PFSK-1 (cell line): ENCODE measurements around the gene LONP1.

Experiments
- POLR2AphosphoS5 ChIP-seq: IDR thresholded peaks from 2 replicates; pipeline ENCODE4 v1.6.1; 2012; ENCODE audit warnings: low read depth, mild to moderate bottlenecking, control low read depth, low read length, moderate library complexity
- SIN3A ChIP-seq: IDR thresholded peaks from 2 replicates; pipeline ENCODE4 v1.6.1; 2012; ENCODE audit warnings: mild to moderate bottlenecking, low read length, moderate library complexity, borderline replicate concordance; ENCODE audit not compliant: insufficient read depth
- TAF1 ChIP-seq: IDR thresholded peaks from 2 replicates; pipeline ENCODE4 v1.6.1; 2012; ENCODE audit warnings: low read length, control low read depth, borderline replicate concordance; ENCODE audit not compliant: insufficient read depth
- TF ChIP-seq, protein P1 (sequence below), 2 experiments: IDR thresholded peaks; 2 replicates each; pipeline versions ENCODE4 v1.6.1 to v1.8.0; 2011 to 2012; ENCODE audit warnings: low read depth in 2 of 2, low read length in 2 of 2, control low read depth in 1 of 2, inconsistent platforms in 1 of 2, mild to moderate bottlenecking in 1 of 2, moderate library complexity in 1 of 2; ENCODE audit not compliant: insufficient read depth in 1 of 2

- no peak for TF ChIP-seq SIN3A
- TF ChIP-seq TAF1, result no peak
- TF ChIP-seq POLR2AphosphoS5, result peak; percentile 42; the same call in 1 of the 2 replicates
- TF ChIP-seq, protein P1, sequence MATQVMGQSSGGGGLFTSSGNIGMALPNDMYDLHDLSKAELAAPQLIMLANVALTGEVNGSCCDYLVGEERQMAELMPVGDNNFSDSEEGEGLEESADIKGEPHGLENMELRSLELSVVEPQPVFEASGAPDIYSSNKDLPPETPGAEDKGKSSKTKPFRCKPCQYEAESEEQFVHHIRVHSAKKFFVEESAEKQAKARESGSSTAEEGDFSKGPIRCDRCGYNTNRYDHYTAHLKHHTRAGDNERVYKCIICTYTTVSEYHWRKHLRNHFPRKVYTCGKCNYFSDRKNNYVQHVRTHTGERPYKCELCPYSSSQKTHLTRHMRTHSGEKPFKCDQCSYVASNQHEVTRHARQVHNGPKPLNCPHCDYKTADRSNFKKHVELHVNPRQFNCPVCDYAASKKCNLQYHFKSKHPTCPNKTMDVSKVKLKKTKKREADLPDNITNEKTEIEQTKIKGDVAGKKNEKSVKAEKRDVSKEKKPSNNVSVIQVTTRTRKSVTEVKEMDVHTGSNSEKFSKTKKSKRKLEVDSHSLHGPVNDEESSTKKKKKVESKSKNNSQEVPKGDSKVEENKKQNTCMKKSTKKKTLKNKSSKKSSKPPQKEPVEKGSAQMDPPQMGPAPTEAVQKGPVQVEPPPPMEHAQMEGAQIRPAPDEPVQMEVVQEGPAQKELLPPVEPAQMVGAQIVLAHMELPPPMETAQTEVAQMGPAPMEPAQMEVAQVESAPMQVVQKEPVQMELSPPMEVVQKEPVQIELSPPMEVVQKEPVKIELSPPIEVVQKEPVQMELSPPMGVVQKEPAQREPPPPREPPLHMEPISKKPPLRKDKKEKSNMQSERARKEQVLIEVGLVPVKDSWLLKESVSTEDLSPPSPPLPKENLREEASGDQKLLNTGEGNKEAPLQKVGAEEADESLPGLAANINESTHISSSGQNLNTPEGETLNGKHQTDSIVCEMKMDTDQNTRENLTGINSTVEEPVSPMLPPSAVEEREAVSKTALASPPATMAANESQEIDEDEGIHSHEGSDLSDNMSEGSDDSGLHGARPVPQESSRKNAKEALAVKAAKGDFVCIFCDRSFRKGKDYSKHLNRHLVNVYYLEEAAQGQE (IDR thresholded peaks at IDR 0.05; ENCODE audit: insufficient read depth in 1 of 2, low read depth in 2 of 2, low read length in 2 of 2), result 0 out of 4 replicates have a peak, but pooled peaks of 1 of the 2 experiments have one; percentile 45
These were observed 33.1 kb downstream of the LONP1 start for GRCh38 chr19:5686647-5687359.
